ENCODE measurements around the gene DHRS7B.

The DHRS7B gene

GRCh38 chr17:21240369-21241055, 113.7 kb downstream of the DHRS7B start:
- no peak for DNase-seq

Measured in CD4-positive, alpha-beta T cell treated with Interleukin-6 for 4 hours (primary cell).